ENCODE measurements around the gene ZNF629.
A peak's percentile ranks its signal among the peaks of the same experiment; 100 is the strongest.

Gene ZNF629

DNA sequence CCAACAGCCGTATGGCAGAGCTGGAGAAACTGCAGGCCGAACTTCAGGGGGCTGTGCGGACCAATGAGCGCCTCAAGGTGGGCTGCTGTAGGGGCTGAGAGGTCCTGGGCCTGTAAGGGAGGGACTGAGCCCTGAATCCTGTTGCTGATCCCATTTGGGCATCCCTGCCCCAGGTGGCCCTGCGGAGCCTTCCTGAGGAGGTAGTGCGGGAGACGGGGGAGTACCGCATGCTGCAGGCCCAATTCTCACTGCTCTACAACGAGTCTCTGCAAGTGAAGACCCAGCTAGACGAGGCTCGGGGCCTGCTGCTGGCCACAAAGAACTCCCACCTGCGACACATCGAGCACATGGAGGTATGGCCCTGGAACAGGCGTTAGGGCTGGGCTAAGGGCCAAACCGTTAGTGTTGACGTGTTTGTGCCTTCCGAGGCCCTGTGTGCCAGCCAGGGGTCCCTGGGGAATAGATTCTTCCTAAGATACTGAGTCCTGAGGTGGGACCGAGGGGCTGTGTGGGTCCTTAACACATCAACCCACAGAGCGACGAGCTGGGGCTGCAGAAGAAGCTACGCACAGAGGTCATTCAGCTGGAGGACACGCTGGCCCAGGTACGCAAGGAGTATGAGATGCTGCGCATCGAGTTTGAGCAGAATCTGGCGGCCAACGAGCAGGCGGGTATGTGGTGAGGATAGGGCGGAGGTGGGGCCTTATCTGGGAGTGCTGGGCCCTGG lies 20.6 kb downstream of the ZNF629 start:
- no peak for DNase-seq

DNA sequence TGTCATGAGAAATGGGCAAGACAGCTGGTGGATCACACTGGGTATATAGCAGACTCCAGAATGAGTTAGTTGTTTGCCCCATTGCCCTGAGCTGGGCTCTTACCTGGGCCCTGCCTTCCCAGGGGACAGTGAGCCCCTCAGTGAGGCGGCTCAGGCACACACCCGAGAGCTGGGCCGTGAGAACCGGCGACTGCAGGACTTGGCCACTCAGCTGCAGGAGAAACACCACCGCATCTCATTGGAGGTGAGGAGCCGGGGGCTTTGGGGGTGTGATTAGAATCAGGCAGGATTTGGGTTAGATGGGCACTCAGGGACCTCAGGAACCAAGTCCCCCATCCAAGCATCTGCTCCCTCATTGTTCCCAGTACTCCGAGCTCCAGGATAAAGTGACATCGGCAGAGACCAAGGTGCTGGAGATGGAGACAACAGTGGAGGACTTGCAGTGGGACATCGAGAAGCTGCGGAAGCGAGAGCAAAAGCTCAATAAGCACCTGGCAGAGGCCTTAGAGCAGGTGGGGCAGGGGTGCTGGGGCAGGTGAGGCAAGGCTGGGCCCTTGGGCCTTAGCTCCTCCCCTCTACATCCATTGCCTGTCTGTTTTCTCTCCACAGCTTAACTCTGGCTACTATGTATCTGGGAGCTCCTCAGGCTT lies 22.1 kb downstream of the ZNF629 start:
- no peak for DNase-seq

GRCh38 chr16:30764086-30764485 lies 22.9 kb downstream of the ZNF629 start:
- DNase-seq: no peak

GRCh38 chr16:30762991-30763725 lies 23.8 kb downstream of the ZNF629 start:
- DNase-seq: no peak

DNA sequence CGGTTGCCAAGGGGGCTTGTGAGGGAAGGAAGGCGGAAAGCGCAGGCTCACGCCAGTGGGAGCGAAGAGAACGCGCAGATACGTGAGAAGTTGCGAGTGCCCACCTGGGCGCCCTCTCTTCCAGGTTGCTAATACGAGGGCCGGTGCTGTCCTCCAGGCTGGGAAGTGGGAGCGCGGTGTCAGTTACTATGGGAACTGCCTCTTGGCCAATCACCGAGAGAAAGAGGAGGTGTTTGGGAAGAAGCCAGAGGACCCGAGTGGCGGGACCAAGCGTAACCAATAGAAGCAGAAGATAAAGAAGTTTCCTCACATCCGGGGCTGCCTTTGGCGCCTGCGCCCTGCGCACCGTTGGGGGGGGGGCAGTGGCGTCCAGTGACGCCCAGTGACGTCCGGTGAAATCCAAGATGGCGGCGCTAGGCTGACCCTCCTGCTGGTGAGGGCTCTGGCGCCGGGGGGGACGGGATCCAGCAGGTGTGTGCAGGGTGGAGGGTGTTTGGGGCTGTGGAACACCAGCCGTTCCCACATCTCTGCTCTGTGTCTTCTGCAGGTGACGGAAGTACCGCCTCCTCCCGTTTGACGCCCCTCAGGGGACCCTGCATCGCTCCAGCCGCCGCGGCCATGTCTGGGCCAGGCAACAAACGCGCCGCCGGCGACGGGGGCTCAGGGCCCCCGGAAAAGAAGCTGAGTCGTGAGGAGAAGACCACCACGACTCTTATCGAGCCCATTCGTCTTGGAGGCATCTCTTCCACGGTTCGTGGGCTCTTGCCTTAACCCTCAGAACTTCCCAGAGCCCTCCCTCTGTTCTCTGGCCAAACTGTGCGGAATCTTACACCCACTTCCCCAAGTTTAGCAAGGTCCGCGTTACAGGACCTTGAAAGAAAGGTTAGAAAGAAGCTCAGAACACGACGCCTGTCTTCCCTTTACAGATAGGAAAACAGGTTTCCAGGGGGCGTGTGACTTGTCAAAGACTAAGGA lies 24.8 kb downstream of the ZNF629 start, which contains the start of the genes CFAP119 and RNF40:
Gene CFAP119, minus strand, starts transcription at position 135 of the 975 bp plus-strand sequence. CDS start 314 bp downstream, outside the sequence.
Gene RNF40, plus strand, starts transcription at position 395 of the 975 bp plus-strand sequence. Its CDS starts 224 bp downstream, at position 619.
- peak; percentile 85 to 99 (median 97) for DNase-seq

DNA sequence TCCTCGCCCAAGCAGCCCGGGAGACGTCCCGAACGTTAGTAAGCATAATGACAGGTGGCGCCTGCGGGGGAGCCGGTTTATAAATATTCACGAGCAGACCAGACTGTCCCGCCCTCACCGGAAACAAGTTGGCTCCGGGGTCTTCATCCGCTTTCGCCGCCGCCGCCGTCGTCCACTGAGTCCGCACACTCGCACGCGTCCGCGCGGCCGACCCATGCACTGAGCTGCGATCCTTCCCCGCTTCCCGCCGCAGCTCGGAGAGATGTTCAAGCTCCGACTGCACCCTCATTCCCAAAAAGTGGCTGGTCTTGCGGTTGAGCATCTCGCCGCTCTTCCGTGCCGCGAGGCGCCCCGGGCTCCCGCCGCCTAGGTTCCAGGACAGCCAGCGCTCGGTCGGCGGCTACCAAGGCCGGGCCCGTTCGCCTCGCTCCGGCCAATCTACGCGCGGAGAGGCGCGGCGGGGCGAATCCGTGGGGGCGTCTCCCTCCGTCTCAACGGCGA lies 25.5 kb downstream of the ZNF629 start:
- peak; percentile 13 to 70 (median 62) for DNase-seq

- DNase-seq: no peak
Measured at GRCh38 chr16:30760577-30761426, 26.2 kb downstream of the ZNF629 start.

DNA sequence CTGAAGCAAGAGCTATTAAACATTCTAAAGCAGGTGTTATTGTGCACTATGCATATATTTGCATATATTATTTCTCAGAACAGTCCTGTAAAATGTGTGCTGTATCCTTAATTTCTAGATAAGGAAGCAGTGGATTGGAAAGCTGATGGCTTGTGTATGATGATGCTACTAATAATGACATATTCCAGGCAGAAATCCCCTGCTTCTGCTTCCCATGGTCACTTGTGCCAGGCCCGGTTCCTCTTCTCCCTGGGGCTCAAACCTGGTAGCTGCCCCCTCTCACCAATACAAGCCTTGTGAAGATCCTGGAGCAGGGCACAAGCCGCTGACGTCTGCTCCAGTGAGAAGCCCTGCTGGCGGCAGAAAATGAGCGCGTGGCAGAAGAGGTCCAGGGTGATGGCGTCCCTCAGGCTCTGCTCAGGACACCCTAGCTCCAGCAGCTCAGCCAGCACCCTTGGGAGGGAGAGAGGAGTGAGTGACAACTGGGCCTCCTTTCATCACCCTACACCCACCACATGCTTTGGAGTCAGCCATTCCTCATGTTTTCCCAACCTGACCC lies 26.9 kb downstream of the ZNF629 start:
- no peak for DNase-seq

- no peak for DNase-seq
Measured at GRCh38 chr16:30758988-30759491, 28.0 kb downstream of the ZNF629 start.

- no peak for DNase-seq
Measured at GRCh38 chr16:30757316-30757715, 29.7 kb downstream of the ZNF629 start.

DNA sequence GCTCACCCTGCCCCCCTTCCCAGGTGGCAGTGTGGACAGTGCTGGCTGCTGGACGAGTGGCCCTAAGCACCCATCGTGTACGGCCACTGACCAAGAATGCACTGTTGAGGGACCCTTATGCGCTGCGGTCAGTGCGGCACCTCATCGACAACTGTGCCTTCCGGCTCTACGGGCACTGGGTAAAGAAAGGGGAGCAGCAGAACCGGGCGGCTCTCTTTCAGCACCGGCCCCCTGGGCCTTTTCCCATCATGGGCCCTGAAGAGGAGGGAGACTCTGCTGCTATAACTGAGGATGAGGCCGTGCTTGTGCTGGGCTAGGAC lies 30.3 kb downstream of the ZNF629 start:
- no peak for DNase-seq

GRCh38 chr16:30755955-30756780 lies 30.8 kb downstream of the ZNF629 start:
- no peak for DNase-seq

DNA sequence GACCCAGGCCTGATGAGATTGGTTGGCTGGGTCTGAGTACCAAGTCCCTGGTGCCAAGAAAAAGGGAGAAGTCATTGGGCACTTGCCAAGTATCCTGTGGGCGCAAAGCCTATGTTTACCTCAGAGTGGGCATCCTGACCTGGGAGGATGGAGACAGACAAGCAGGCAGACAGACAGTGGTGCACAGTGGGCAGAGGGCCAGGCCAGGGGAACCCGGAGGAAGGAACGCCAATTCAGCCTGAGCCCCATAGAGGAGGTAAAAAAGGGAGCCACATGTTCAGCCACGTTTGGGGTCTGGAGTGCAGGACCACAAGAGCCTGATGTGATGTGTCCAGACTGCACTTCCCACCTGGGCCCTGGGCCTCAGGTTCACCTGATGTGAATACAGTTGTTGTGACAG lies 33.4 kb downstream of the ZNF629 start:
- no peak for DNase-seq

DNA sequence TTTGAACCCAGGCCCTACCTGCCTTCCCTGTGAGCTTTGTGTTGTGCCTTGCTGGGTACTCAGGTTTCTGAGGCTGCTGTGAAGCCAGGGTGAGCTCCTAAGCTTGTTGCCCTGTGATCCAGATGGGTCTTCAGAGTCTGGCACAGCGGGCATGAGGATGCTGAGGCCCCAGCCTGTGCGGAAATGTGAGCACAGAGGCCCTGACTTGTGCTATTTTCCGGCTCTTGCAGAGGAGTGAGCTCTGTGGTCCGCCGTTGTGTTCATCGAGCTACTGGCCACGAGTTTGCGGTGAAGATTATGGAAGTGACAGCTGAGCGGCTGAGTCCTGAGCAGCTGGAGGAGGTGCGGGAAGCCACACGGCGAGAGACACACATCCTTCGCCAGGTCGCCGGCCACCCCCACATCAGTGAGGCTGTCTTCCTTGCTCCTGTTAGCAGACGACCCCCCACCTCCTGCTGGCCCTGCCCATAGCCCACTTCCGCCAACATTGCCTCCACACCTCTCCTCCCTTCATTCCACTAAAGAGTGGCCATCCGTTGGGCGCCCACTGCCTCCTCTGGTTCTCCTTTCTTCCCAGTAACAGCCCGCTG lies 36.0 kb downstream of the ZNF629 start:
- no peak for DNase-seq

DNA sequence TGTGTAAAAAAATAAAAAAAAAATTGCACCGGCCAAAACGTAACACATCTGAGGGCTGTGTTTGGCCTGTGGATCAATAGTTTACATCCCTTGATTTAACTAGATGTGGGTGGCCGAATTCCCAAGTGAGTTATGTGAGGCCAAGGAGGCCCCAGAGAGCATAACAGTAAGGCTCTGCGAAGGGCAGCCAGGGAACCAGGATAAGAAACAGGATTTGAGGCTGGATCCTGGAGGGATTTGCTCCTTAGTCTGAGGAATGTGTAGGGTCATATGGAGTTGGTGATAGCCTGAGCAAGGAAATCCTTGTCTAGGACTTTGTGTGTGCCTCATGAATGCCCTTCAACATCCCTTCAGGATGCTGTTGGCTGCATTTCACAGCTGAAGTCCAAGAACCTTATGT lies 36.8 kb downstream of the ZNF629 start:
- no peak for DNase-seq

- DNase-seq: peak in 1 of 3 experiments; percentile 47
Measured at GRCh38 chr16:30748634-30749445, 38.2 kb downstream of the ZNF629 start.

GRCh38 chr16:30747799-30748633 lies 39.0 kb downstream of the ZNF629 start, which contains the start of gene PHKG2:
PHKG2 (plus strand) TSS chr16:30748425; CDS start chr16:30748821, 396 bp downstream.
- peak; percentile 96 to 99 (median 99) for DNase-seq

Data from NCI-H1417 (cell line).